Neural progenitor cell (in vitro differentiated cells): ENCODE data around the gene UPK3A. TPM values are rescaled to one million over a fixed set of nuclear protein-coding genes. Genes with fewer than 3 reads are reported as not detected.

ENCODE experiments used
- DNase-seq: peaks from one replicate; pipeline ENCODE4 v3.0.0-alpha.2; 2016; ENCODE audit warnings: low spot score
- H2AFZ ChIP-seq: fragments of 200-600 bp; sonication (generic); replicated peaks from 2 replicates; pipeline ENCODE4 v1.6.1; 2016; ENCODE audit warnings: antibody characterized with exemption
- H3F3A ChIP-seq: fragments of 200-600 bp; sonication (generic); 2 replicates; pipeline ENCODE4 v1.6.1; 2016; ENCODE audit warnings: antibody characterized with exemption, low read depth
- H3K27ac ChIP-seq: fragments of 200-600 bp; sonication (generic); 2 replicates; pipeline ENCODE4 v1.5.1; 2016; ENCODE audit warnings: mild to moderate bottlenecking
- H3K27me3 ChIP-seq: fragments of 200-600 bp; sonication (generic); 2 replicates; pipeline ENCODE4 v1.6.1; 2016; ENCODE audit warnings: mild to moderate bottlenecking, moderate library complexity
- H3K36me3 ChIP-seq: fragments of 200-600 bp; sonication (generic); 2 replicates; pipeline ENCODE4 v1.5.1; 2016
- H3K4me1 ChIP-seq: fragments of 200-600 bp; sonication (generic); 2 replicates; pipeline ENCODE4 v1.6.1; 2016; ENCODE audit warnings: mixed run types
- H3K4me2 ChIP-seq: fragments of 200-600 bp; sonication (generic); 2 replicates; pipeline ENCODE4 v1.6.1; 2016
- H3K4me3 ChIP-seq: fragments of 200-600 bp; sonication (generic); 2 replicates; pipeline ENCODE4 v1.5.1; 2016
- H3K79me2 ChIP-seq: fragments of 200-600 bp; sonication (generic); 2 replicates; pipeline ENCODE4 v1.6.1; 2016; ENCODE audit warnings: low read depth
- H3K9ac ChIP-seq: fragments of 200-600 bp; sonication (generic); 2 replicates; pipeline ENCODE4 v1.6.1; 2016
- H3K9me3 ChIP-seq: fragments of 200-600 bp; sonication (generic); 2 replicates; pipeline ENCODE4 v1.5.1; 2016; ENCODE audit warnings: low read depth
- H4K20me1 ChIP-seq: fragments of 200-600 bp; sonication (generic); 2 replicates; pipeline ENCODE4 v1.6.1; 2016; ENCODE audit warnings: low read depth
- H3K27ac Mint-ChIP-seq: 3 replicates; pipeline ENCODE4 v1.8.0; 2021; ENCODE audit warnings: mixed read lengths
- H3K27me3 Mint-ChIP-seq: 2 replicates; pipeline ENCODE4 v1.8.0; 2022; ENCODE audit warnings: low read depth, mild to moderate bottlenecking, inconsistent platforms, moderate library complexity, mixed read lengths; ENCODE audit not compliant: insufficient read depth
- H3K36me3 Mint-ChIP-seq: 3 replicates; pipeline ENCODE4 v1.8.0; 2021; ENCODE audit warnings: mixed read lengths
- H3K4me1 Mint-ChIP-seq: 3 replicates; pipeline ENCODE4 v1.8.0; 2021; ENCODE audit warnings: mixed read lengths
- H3K4me3 Mint-ChIP-seq: 3 replicates; pipeline ENCODE4 v1.8.0; 2021; ENCODE audit warnings: mild to moderate bottlenecking, moderate library complexity, mixed read lengths
- H3K9me3 Mint-ChIP-seq: 3 replicates; pipeline ENCODE4 v1.8.0; 2020; ENCODE audit warnings: mixed read lengths
- EZH2 ChIP-seq: fragments of 200-600 bp; sonication (generic); IDR thresholded peaks from 2 replicates; pipeline ENCODE4 v1.6.1; 2017; ENCODE audit warnings: antibody characterized with exemption, mild to moderate bottlenecking, moderate library complexity
- EZH2phosphoT487 ChIP-seq: fragments of 200-600 bp; sonication (generic); IDR thresholded peaks from 2 replicates; pipeline ENCODE4 v1.6.1; 2017; ENCODE audit warnings: antibody characterized with exemption
- total RNA-seq: library from RNA; depleted of rRNA; stranded (reverse); fragments of >200 nt; gene quantifications from 2 replicates; pipeline ENCODE4 v1.2.3, GENCODE V29; 2015; ENCODE audit warnings: low replicate concordance
- TF ChIP-seq, protein P1 (sequence below): fragments of 200-600 bp; sonication (generic); IDR thresholded peaks from 2 replicates; pipeline ENCODE4 v1.5.1; 2017; ENCODE audit warnings: antibody characterized with exemption, mild to moderate bottlenecking

Gene UPK3A
- total RNA-seq, 1 donor from 2014 or later, result not detected

DNA sequence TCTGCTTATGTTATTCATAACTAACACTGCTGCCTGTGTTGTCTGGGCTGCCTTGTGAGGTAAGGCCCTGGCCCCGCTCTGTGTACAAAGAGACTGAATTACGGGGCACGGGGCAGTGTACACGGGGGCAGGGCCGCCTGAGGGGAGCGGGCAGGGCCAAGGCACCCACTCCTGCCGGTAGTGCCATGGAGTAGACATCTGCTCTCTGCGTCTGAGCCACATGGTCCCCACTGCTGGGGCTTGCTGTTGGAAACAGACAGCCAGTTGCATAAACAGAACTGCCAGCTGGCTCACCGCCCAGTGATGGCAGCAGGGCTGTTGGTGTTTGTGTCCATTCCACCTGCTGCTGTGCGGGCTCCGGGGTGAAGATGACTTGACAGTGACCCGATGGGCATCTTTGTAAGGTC, 44.8 kb downstream of the UPK3A start:
- H3K9me3 Mint-ChIP-seq, result no peaks in the 10 kb centered on the region
- H3K4me2 ChIP-seq, result no peak overlapping the region
- no peaks in the 10 kb centered on the region for H3K79me2 ChIP-seq
- no peak overlapping the region for H3K4me3 ChIP-seq
- TF ChIP-seq, protein P1, sequence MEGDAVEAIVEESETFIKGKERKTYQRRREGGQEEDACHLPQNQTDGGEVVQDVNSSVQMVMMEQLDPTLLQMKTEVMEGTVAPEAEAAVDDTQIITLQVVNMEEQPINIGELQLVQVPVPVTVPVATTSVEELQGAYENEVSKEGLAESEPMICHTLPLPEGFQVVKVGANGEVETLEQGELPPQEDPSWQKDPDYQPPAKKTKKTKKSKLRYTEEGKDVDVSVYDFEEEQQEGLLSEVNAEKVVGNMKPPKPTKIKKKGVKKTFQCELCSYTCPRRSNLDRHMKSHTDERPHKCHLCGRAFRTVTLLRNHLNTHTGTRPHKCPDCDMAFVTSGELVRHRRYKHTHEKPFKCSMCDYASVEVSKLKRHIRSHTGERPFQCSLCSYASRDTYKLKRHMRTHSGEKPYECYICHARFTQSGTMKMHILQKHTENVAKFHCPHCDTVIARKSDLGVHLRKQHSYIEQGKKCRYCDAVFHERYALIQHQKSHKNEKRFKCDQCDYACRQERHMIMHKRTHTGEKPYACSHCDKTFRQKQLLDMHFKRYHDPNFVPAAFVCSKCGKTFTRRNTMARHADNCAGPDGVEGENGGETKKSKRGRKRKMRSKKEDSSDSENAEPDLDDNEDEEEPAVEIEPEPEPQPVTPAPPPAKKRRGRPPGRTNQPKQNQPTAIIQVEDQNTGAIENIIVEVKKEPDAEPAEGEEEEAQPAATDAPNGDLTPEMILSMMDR, result no peak
- TF ChIP-seq EZH2, result no peak
- TF ChIP-seq EZH2phosphoT487, result no peak
- no peaks in the 10 kb centered on the region for H3F3A ChIP-seq
- no peak overlapping the region for H3K9ac ChIP-seq
- H3K27ac ChIP-seq, result no peak overlapping the region
- no peaks in the 10 kb centered on the region for H3K27me3 ChIP-seq
- DNase-seq, result no peak
- H2AFZ ChIP-seq, result no peak overlapping the region
- H3K27me3 Mint-ChIP-seq, result peaks cover 5% of the 10 kb centered on the region
- no peaks in the 10 kb centered on the region for H3K36me3 ChIP-seq
- H3K4me3 Mint-ChIP-seq, result no peak overlapping the region
- no peak overlapping the region for H3K27ac Mint-ChIP-seq
- peaks cover 23% of the 10 kb centered on the region for H3K36me3 Mint-ChIP-seq
- H3K4me1 ChIP-seq, result no peaks in the 10 kb centered on the region
- H3K9me3 ChIP-seq, result no peaks in the 10 kb centered on the region
- no peaks in the 10 kb centered on the region for H4K20me1 ChIP-seq
- no peaks in the 10 kb centered on the region for H3K4me1 Mint-ChIP-seq

DNA sequence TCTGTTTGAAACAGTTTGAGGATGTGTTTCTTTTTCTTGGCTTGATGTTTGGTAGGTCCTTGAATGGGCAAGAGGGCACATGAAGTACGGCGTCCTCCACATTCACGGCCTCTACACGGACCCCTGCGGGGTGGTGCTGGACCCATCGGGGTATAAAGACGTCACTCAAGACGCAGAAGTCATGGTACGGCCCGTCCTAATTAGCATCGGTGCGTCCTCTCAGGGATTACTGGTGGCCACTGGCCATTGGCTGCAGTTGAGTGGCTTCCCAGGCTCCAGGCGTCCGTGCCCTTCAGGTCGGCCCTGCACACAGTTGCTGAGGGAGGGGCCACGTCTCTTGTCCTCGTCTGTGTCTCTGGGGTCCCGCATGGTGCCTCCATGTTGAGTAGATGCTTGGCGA, 45.8 kb downstream of the UPK3A start:
- no peak overlapping the region for H2AFZ ChIP-seq
- H3F3A ChIP-seq, result no peaks in the 10 kb centered on the region
- no peak for DNase-seq
- Mint-ChIP-seq H3K27me3 (peaks cover 3% of the 10 kb centered on the region), H3K27ac (no peak overlapping the region), H3K4me1 (peaks cover 3% of the 10 kb centered on the region), H3K4me3 (no peak overlapping the region), H3K9me3 (no peaks in the 10 kb centered on the region), H3K36me3 (peaks cover 21% of the 10 kb centered on the region)
- no peaks in the 10 kb centered on the region for H3K79me2 ChIP-seq
- H3K4me1 ChIP-seq, result no peaks in the 10 kb centered on the region
- no peak overlapping the region for H3K9ac ChIP-seq
- no peaks in the 10 kb centered on the region for H3K9me3 ChIP-seq
- no peak overlapping the region for H3K4me3 ChIP-seq
- no peak overlapping the region for H3K4me2 ChIP-seq
- no peaks in the 10 kb centered on the region for H4K20me1 ChIP-seq
- TF ChIP-seq EZH2 (no peak), EZH2phosphoT487 (no peak)
- TF ChIP-seq, protein P1, result no peak
- no peak overlapping the region for H3K27ac ChIP-seq
- no peaks in the 10 kb centered on the region for H3K27me3 ChIP-seq
- no peaks in the 10 kb centered on the region for H3K36me3 ChIP-seq

DNA sequence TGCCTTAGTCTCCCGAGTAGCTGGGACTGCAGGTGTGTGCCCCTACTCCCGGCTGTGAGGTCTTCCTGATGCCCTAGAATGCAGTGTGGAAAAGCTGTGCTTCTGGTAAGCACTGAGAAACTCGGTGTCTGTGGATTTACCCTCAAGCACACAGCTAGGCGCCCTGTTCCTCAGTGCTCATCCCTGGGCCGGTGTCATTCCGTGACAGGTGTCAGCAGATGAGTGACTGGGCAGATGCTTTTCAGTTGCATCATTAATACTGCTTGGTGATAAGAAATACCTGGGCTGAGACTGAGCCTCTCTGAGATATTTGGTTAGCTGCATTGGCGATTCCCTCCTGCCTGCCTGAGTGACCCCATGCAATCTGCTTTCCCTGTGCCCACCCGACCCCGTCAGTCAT, 46.7 kb downstream of the UPK3A start:
- no peak for DNase-seq
- Histone ChIP-seq H3K9ac (no peak overlapping the region), H3K27ac (no peak overlapping the region), H4K20me1 (no peaks in the 10 kb centered on the region), H3K9me3 (no peaks in the 10 kb centered on the region), H2AFZ (no peak overlapping the region), H3K4me3 (no peak overlapping the region), H3K4me2 (no peak overlapping the region), H3K4me1 (no peaks in the 10 kb centered on the region), H3F3A (no peaks in the 10 kb centered on the region), H3K36me3 (no peaks in the 10 kb centered on the region), H3K79me2 (no peaks in the 10 kb centered on the region), H3K27me3 (no peaks in the 10 kb centered on the region)
- H3K4me3 Mint-ChIP-seq, result no peak overlapping the region
- H3K4me1 Mint-ChIP-seq, result peaks cover 8% of the 10 kb centered on the region
- no peak overlapping the region for H3K27ac Mint-ChIP-seq
- H3K36me3 Mint-ChIP-seq, result peaks cover 18% of the 10 kb centered on the region
- peaks cover 3% of the 10 kb centered on the region for H3K27me3 Mint-ChIP-seq
- TF ChIP-seq, protein P1, result no peak
- TF ChIP-seq EZH2phosphoT487 (no peak), EZH2 (no peak)
- H3K9me3 Mint-ChIP-seq, result no peaks in the 10 kb centered on the region

DNA sequence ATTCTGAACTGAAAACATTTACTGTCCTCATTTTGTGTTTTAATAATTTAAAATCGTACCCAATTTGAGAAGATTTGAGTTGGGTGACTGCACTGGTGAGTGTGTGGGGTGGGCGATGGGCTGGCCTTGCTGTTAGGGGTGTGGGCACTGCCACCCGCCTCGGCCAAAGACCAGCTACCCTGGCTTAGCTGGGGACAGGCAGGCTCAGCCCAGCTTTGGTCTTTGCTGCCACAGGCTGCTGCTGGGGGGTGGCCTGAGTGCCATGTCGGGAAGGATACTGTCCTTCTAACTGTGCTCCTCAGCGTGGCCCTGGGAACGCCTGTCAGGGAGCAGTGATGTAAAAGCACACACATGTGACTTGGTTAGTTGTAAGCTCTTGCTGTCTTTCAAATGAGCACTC, 47.3 kb downstream of the UPK3A start:
- no peak overlapping the region for H3K27ac Mint-ChIP-seq
- Histone ChIP-seq H3K27me3 (no peaks in the 10 kb centered on the region), H2AFZ (no peak overlapping the region), H3K79me2 (no peaks in the 10 kb centered on the region), H3K4me1 (no peaks in the 10 kb centered on the region), H3F3A (no peaks in the 10 kb centered on the region), H3K4me2 (no peak overlapping the region), H3K4me3 (no peak overlapping the region), H3K9me3 (no peaks in the 10 kb centered on the region), H3K9ac (no peak overlapping the region), H3K27ac (no peak overlapping the region), H3K36me3 (no peaks in the 10 kb centered on the region), H4K20me1 (no peaks in the 10 kb centered on the region)
- TF ChIP-seq EZH2phosphoT487, result no peak
- TF ChIP-seq, protein P1, result no peak
- TF ChIP-seq EZH2, result no peak
- H3K4me1 Mint-ChIP-seq, result peaks cover 13% of the 10 kb centered on the region
- H3K27me3 Mint-ChIP-seq, result peaks cover 5% of the 10 kb centered on the region
- H3K36me3 Mint-ChIP-seq, result peaks cover 22% of the 10 kb centered on the region
- H3K4me3 Mint-ChIP-seq, result no peak overlapping the region
- no peak for DNase-seq
- H3K9me3 Mint-ChIP-seq, result no peaks in the 10 kb centered on the region
